H1 (cell line): Measurements from ENCODE around the gene BRD4. TPM values are rescaled to one million over a fixed set of nuclear protein-coding genes. Genes with fewer than 3 reads are reported as not detected.

Experiments
- CTCF ChIA-PET: fragments of 300-600 bp; sonication (Branson Sonifier 250); formaldehyde crosslinking; loops from one replicate; lab custom pipeline; 2021; ENCODE audit not compliant: partially characterized antibody; lab: Charles Lee
- POLR2A ChIA-PET: fragments of 300-600 bp; sonication (Branson Sonifier 250); formaldehyde crosslinking; loops from one replicate; lab custom pipeline; 2021; ENCODE audit warnings: inconsistent platforms; ENCODE audit not compliant: partially characterized antibody; lab: Charles Lee
- DNase-seq, 2 experiments: peaks; one replicate each; pipeline versions ENCODE4 v3.0.0 to v3.0.0-alpha.2; 2010 to 2022; ENCODE audit warnings: low spot score in 2 of 2, low read depth in 1 of 2, mixed read lengths in 1 of 2
- FAIRE-seq: peaks from 2 replicates; lab custom pipeline; 2011; peaks lifted over from hg19 to GRCh38; lab: Jason Lieb, UNC
- H2AFZ ChIP-seq: 2 replicates; pipeline ENCODE4 v1.8.1; 2012; ENCODE audit warnings: low read length, inconsistent platforms
- H2AK5ac ChIP-seq: 2 replicates; pipeline ENCODE4 v1.6.1; 2013; ENCODE audit warnings: low read depth, low read length
- H2BK120ac ChIP-seq: replicated peaks from 2 replicates; pipeline ENCODE3; 2013; ENCODE audit warnings: low read depth, low read length, inconsistent platforms
- H2BK12ac ChIP-seq: 2 replicates; pipeline ENCODE4 v1.6.1; 2013; ENCODE audit warnings: low read depth, low read length
- H2BK15ac ChIP-seq: 2 replicates; pipeline ENCODE4 v1.6.1; 2013; ENCODE audit warnings: low read length
- H2BK20ac ChIP-seq: 2 replicates; pipeline ENCODE4 v1.6.1; 2013; ENCODE audit warnings: low read length
- H2BK5ac ChIP-seq: 2 replicates; pipeline ENCODE4 v1.6.1; 2013; ENCODE audit warnings: low read depth, low read length
- H3K14ac ChIP-seq: 2 replicates; pipeline ENCODE4 v1.6.1; 2013; ENCODE audit warnings: inconsistent platforms; ENCODE audit not compliant: insufficient read length
- H3K18ac ChIP-seq: 2 replicates; pipeline ENCODE4 v1.6.1; 2013; ENCODE audit warnings: low read length; ENCODE audit errors: extremely low read depth
- H3K23ac ChIP-seq: 2 replicates; pipeline ENCODE4 v1.6.1; 2013; ENCODE audit warnings: inconsistent platforms; ENCODE audit not compliant: insufficient read length
- H3K23me2 ChIP-seq: 2 replicates; pipeline ENCODE4 v1.6.1; 2013; ENCODE audit warnings: low read depth, low read length
- H3K27ac ChIP-seq: 2 replicates; pipeline ENCODE4 v1.6.1; 2011; ENCODE audit warnings: low read depth, low read length, inconsistent platforms
- H3K27me3 ChIP-seq, 4 experiments: replicated peaks in 1 of 4; 1 replicate in 1 of 4; 2 replicates in 3 of 4; pipeline versions ENCODE4 v1.6.1 to v1.8.1; 2011 to 2013; ENCODE audit warnings: low read length in 3 of 4, mild to moderate bottlenecking in 3 of 4, inconsistent platforms in 2 of 4, mixed read lengths in 2 of 4, moderate library complexity in 1 of 4; ENCODE audit not compliant: control insufficient read depth in 3 of 4, insufficient read depth in 3 of 4; ENCODE audit errors: extremely low read depth in 1 of 4
- H3K36me3 ChIP-seq, 4 experiments: 2 replicates each; pipeline versions ENCODE4 v1.6.1 to v1.8.1; 2011 to 2013; ENCODE audit warnings: mild to moderate bottlenecking in 4 of 4, low read length in 3 of 4, moderate library complexity in 2 of 4, control low read depth in 1 of 4, inconsistent platforms in 1 of 4; ENCODE audit not compliant: insufficient read depth in 4 of 4, control insufficient read depth in 2 of 4
- H3K4ac ChIP-seq: replicated peaks from 2 replicates; pipeline ENCODE3; 2013; ENCODE audit warnings: low read length, low read depth, mixed read lengths, inconsistent platforms; ENCODE audit not compliant: insufficient read length
- H3K4me1 ChIP-seq, 4 experiments: replicated peaks in 1 of 4; 1 replicate in 1 of 4; 2 replicates in 3 of 4; pipeline versions ENCODE4 v1.6.1 to v1.8.1; 2011 to 2013; ENCODE audit warnings: low read length in 3 of 4, inconsistent platforms in 2 of 4, mixed read lengths in 1 of 4; ENCODE audit not compliant: insufficient read depth in 4 of 4, control insufficient read depth in 3 of 4
- H3K4me2 ChIP-seq, 2 experiments: 2 replicates each; pipeline versions ENCODE4 v1.6.1 to v1.8.1; 2011 to 2013; ENCODE audit warnings: low read depth in 2 of 2, low read length in 2 of 2, control low read depth in 1 of 2, inconsistent platforms in 1 of 2, mild to moderate bottlenecking in 1 of 2; ENCODE audit not compliant: insufficient read depth in 1 of 2
- H3K4me3 ChIP-seq, 4 experiments: fragments of 200-600, 300-600 bp in 1 of 4; sonication (generic), shearing (Covaris generic), sonication (Bioruptor Twin) in 1 of 4; 2 replicates each; pipeline versions ENCODE4 v1.5.1 to v1.8.1; 2011 to 2016; ENCODE audit warnings: low read length in 4 of 4, low read depth in 3 of 4, control low read depth in 2 of 4, inconsistent platforms in 2 of 4, mild to moderate bottlenecking in 2 of 4, mixed read lengths in 1 of 4, moderate library complexity in 1 of 4; ENCODE audit not compliant: insufficient read depth in 2 of 4; ENCODE audit errors: extremely low read depth in 1 of 4
- H3K56ac ChIP-seq: replicated peaks from 2 replicates; pipeline ENCODE3; 2013; ENCODE audit warnings: low read depth, mild to moderate bottlenecking, mixed read lengths, low read length, inconsistent platforms; ENCODE audit not compliant: insufficient read length
- H3K79me1 ChIP-seq: 2 replicates; pipeline ENCODE4 v1.6.1; 2013; ENCODE audit warnings: low read depth, low read length, control low read depth
- H3K79me2 ChIP-seq, 2 experiments: 2 replicates each; pipeline versions ENCODE4 v1.6.1 to v1.8.1; 2012 to 2013; ENCODE audit warnings: low read length in 2 of 2, mild to moderate bottlenecking in 2 of 2, inconsistent platforms in 1 of 2; ENCODE audit not compliant: insufficient read depth in 2 of 2, control insufficient read depth in 1 of 2
- H3K9ac ChIP-seq, 4 experiments: replicated peaks in 1 of 4; 1 replicate in 1 of 4; 2 replicates in 3 of 4; pipeline versions ENCODE4 v1.6.1 to v1.8.1; 2011 to 2013; ENCODE audit warnings: low read depth in 3 of 4, low read length in 3 of 4, control low read depth in 2 of 4, mild to moderate bottlenecking in 2 of 4, moderate library complexity in 2 of 4, inconsistent platforms in 1 of 4; ENCODE audit errors: extremely low read depth in 1 of 4
- H3K9me3 ChIP-seq, 2 experiments: 2 replicates each; pipeline versions ENCODE4 v1.6.1 to v1.8.1; 2012 to 2013; ENCODE audit warnings: mild to moderate bottlenecking in 2 of 2, moderate library complexity in 2 of 2, control low read depth in 1 of 2, inconsistent platforms in 1 of 2, low read depth in 1 of 2, low read length in 1 of 2, mixed read lengths in 1 of 2; ENCODE audit not compliant: insufficient read depth in 2 of 2
- H4K20me1 ChIP-seq, 2 experiments: replicated peaks in 1 of 2; 2 replicates each; pipeline versions ENCODE3 to v1.8.1; 2011 to 2013; ENCODE audit warnings: inconsistent platforms in 2 of 2, low read length in 2 of 2, mild to moderate bottlenecking in 1 of 2; ENCODE audit not compliant: insufficient read depth in 2 of 2, control insufficient read depth in 1 of 2
- H4K5ac ChIP-seq: 2 replicates; pipeline ENCODE4 v1.6.1; 2013; ENCODE audit warnings: low read length, low read depth, mixed read lengths, inconsistent platforms; ENCODE audit not compliant: insufficient read length
- H4K8ac ChIP-seq: 2 replicates; pipeline ENCODE4 v1.8.0; 2013; ENCODE audit warnings: mild to moderate bottlenecking, moderate library complexity, low read length, inconsistent platforms; ENCODE audit not compliant: insufficient read depth; ENCODE audit errors: extremely low read depth
- H4K91ac ChIP-seq: replicated peaks from 2 replicates; pipeline ENCODE3; 2013; ENCODE audit warnings: low read length, mixed read lengths, inconsistent platforms; ENCODE audit not compliant: insufficient read length
- KDM5A ChIP-seq: fragments of 200-600 bp; IDR thresholded peaks from 2 replicates; pipeline ENCODE4 v1.7.1; 2012; ENCODE audit warnings: mild to moderate bottlenecking, low read length, inconsistent platforms, mixed read lengths
- MAFK ChIP-seq: IDR thresholded peaks from 2 replicates; pipeline ENCODE4 v1.6.1; 2012; ENCODE audit warnings: low read depth, mild to moderate bottlenecking, improper control_type of control experiment, low read length
- RXRA ChIP-seq: IDR thresholded peaks from 2 replicates; pipeline ENCODE4 v1.6.1; 2011; ENCODE audit warnings: low read depth, mild to moderate bottlenecking, low read length, moderate library complexity; ENCODE audit not compliant: insufficient read depth
- WGBS, 2 experiments: shearing (Covaris generic) in 1 of 2; methylation state at CpG; one replicate each; pipeline versions ENCODE4 v1.1.6 to v1.1.7; 2013 to 2015; ENCODE audit warnings: low lambda C conversion rate in 2 of 2, mixed read lengths in 2 of 2, inconsistent platforms in 1 of 2, low coverage in 1 of 2, missing lambda C conversion rate in 1 of 2; ENCODE audit not compliant: insufficient replicate concordance in 2 of 2, insufficient coverage in 1 of 2, insufficient read length in 1 of 2; ENCODE audit errors: extremely low coverage in 1 of 2, missing lambda C conversion rate in 1 of 2; 5-methylcytosine and 5-hydroxymethylcytosine counted together
- polyA plus RNA-seq, 7 experiments: library from polyadenylated mRNA; depleted of rRNA in 3 of 7; stranded (reverse) in 5 of 7; unstranded in 2 of 7; fragments of >200 nt in 5 of 7; fragments of 200-250 nt in 2 of 7; gene quantifications; 1 replicate in 5 of 7; 2 replicates in 1 of 7; 4 replicates in 1 of 7; pipeline versions ENCODE4 v1.2.1 to v1.2.3, GENCODE V29; 2011 to 2013; ENCODE audit warnings: missing spikeins in 2 of 7, mixed read lengths in 2 of 7
- total RNA-seq: library from RNA; stranded (reverse); fragmentation: NEBNext Ultra II Directional; extraction: Animal tissue kit (Norgen Biotek cat#: 25700); gene quantifications from 2 replicates; pipeline ENCODE4 v1.2.1, GENCODE V29; 2021

Gene BRD4
- total and polyA plus RNA-seq, 2 of the 8 experiments (the other 6 are each of a cell fraction or from before 2014, with no cell fraction given): 14.1 to 146 TPM

DNA sequence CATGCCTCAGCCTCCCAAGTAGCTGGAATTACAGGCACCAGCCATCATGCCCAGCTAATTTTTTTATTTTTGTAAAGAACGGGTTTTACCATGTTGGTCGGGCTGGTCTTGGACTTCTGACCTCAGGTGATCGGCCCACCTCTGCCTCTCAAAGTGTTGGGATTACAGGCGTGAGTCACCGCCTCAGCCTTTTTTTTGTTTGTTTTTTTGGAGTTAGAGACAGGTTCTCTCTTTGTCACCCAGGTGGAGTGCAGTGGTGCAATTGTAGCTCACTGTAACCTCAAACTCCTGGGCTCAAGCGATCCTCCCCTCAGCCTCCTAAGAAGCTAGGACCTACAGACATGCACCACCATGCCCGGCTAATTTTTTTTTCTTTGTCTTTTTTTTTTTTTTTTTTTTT, 116.0 kb downstream of the BRD4 start:
- H4K20me1 ChIP-seq: peaks cover 0 to 1% of the 10 kb centered on the region in 2 experiments
- CTCF ChIA-PET: interaction anchor here (1.3 kb wide), 1 partner anchor 43 kb away, joined by 3 read pairs; no protein-coding TSS in a partner anchor
- H3K18ac ChIP-seq: no peak overlapping the region
- H3K79me1 ChIP-seq: no peaks in the 10 kb centered on the region
- no peaks in the 10 kb centered on the region for H3K9me3 ChIP-seq
- DNase-seq (no peak), FAIRE-seq (no peak)
- no peaks in the 10 kb centered on the region for H3K23me2 ChIP-seq
- H2BK15ac ChIP-seq: no peak overlapping the region
- H3K4me2 ChIP-seq: no peak overlapping the region
- no peak overlapping the region for H3K27ac ChIP-seq
- no peak overlapping the region for H2AK5ac ChIP-seq
- H2AFZ ChIP-seq: no peak overlapping the region
- H3K56ac ChIP-seq: no peak overlapping the region
- no peaks in the 10 kb centered on the region for H3K36me3 ChIP-seq
- H2BK5ac ChIP-seq: no peak overlapping the region
- WGBS, 2 experiments: 88% methylated on average over 7 of the region's 7 CpGs; no CpG with 5 or more reads in 1 of the 2 experiments
- no peaks in the 10 kb centered on the region for H3K4me1 ChIP-seq
- H3K23ac ChIP-seq: no peak overlapping the region
- H4K5ac ChIP-seq: no peak overlapping the region
- H3K4me3 ChIP-seq: no peak overlapping the region
- H3K9ac ChIP-seq: no peak overlapping the region
- H2BK12ac ChIP-seq: no peak overlapping the region
- H4K91ac ChIP-seq: no peak overlapping the region
- H3K27me3 ChIP-seq: no peaks in the 10 kb centered on the region
- H4K8ac ChIP-seq: no peak overlapping the region
- no peak for TF ChIP-seq MAFK
- TF ChIP-seq KDM5A: no peak
- TF ChIP-seq RXRA: no peak
- TF ChIP-seq, all 59 proteins: peak for 0
- Histone ChIP-seq H2BK120ac (no peak overlapping the region), H2BK20ac (no peak overlapping the region), H3K79me2 (no peaks in the 10 kb centered on the region), H3K14ac (no peak overlapping the region), H3K4ac (no peak overlapping the region)
- POLR2A ChIA-PET: interaction anchor here (1.1 to 1.2 kb wide), 3 partner anchors 14 to 38 kb away, joined by 3 to 4 read pairs (median 3); no protein-coding TSS in a partner anchor
